ENCODE measurements around the gene MAN1C1. TPM values are rescaled to one million over a fixed set of nuclear protein-coding genes. Genes with fewer than 3 reads are reported as not detected.
"Not testable (repeated sequence)": the region's sequence is repeated elsewhere in the genome, so short reads cannot be mapped to it uniquely, and the experiment has no call there.

The MAN1C1 gene
- total RNA-seq, 1 experiment from 2014 or later = 16.8 TPM

DNA sequence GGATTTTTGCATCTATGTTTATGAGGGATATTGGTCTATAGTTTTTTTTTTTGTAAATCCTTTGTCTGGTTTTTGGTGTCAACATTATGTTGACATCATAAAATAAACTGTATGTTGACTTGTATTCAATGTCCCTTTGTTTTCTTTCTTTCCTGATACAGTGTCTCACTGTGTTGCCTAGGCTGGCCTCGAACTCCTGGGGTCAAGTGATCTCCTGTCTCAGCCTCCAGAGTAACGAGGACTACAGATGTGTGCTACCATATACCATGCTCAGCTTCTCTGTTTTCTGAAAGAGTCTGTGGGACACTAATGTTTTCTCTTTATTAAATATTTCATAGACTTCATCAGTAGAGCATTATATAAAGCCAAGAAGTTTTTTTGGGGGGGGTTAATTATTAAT is 18.3 kb downstream of the MAN1C1 start:
- Mint-ChIP-seq H3K36me3 (peaks cover 22% of the 10 kb centered on the region), H3K9me3 (peaks cover 42% of the 10 kb centered on the region), H3K4me3 (no peak overlapping the region), H3K27me3 (ENCODE audit: low read depth) (no peaks in the 10 kb centered on the region; the same call in 1 of the 2 replicates), H3K4me1 (no peaks in the 10 kb centered on the region), H3K27ac (no peak overlapping the region)
- no peak for DNase-seq (ENCODE audit: low spot score)
- POLR2A ChIA-PET = no interaction called here
- CTCF ChIA-PET = interaction anchor here (1.5 kb wide), 1 partner anchor 62 kb away, joined by 3 read pairs; no protein-coding TSS in a partner anchor
- TF ChIP-seq, protein P1, sequence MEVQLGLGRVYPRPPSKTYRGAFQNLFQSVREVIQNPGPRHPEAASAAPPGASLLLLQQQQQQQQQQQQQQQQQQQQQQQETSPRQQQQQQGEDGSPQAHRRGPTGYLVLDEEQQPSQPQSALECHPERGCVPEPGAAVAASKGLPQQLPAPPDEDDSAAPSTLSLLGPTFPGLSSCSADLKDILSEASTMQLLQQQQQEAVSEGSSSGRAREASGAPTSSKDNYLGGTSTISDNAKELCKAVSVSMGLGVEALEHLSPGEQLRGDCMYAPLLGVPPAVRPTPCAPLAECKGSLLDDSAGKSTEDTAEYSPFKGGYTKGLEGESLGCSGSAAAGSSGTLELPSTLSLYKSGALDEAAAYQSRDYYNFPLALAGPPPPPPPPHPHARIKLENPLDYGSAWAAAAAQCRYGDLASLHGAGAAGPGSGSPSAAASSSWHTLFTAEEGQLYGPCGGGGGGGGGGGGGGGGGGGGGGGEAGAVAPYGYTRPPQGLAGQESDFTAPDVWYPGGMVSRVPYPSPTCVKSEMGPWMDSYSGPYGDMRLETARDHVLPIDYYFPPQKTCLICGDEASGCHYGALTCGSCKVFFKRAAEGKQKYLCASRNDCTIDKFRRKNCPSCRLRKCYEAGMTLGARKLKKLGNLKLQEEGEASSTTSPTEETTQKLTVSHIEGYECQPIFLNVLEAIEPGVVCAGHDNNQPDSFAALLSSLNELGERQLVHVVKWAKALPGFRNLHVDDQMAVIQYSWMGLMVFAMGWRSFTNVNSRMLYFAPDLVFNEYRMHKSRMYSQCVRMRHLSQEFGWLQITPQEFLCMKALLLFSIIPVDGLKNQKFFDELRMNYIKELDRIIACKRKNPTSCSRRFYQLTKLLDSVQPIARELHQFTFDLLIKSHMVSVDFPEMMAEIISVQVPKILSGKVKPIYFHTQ (CRISPR knock-in tag; IDR thresholded peaks at IDR 0.05) = no peak
- TF ChIP-seq, protein P2, sequence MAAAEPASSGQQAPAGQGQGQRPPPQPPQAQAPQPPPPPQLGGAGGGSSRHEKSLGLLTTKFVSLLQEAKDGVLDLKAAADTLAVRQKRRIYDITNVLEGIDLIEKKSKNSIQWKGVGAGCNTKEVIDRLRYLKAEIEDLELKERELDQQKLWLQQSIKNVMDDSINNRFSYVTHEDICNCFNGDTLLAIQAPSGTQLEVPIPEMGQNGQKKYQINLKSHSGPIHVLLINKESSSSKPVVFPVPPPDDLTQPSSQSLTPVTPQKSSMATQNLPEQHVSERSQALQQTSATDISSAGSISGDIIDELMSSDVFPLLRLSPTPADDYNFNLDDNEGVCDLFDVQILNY (CRISPR knock-in tag; IDR thresholded peaks at IDR 0.05) = no peak
- no peak for TF ChIP-seq EMX1 (CRISPR knock-in tag; IDR thresholded peaks at IDR 0.05)
- TF ChIP-seq, protein P3, sequence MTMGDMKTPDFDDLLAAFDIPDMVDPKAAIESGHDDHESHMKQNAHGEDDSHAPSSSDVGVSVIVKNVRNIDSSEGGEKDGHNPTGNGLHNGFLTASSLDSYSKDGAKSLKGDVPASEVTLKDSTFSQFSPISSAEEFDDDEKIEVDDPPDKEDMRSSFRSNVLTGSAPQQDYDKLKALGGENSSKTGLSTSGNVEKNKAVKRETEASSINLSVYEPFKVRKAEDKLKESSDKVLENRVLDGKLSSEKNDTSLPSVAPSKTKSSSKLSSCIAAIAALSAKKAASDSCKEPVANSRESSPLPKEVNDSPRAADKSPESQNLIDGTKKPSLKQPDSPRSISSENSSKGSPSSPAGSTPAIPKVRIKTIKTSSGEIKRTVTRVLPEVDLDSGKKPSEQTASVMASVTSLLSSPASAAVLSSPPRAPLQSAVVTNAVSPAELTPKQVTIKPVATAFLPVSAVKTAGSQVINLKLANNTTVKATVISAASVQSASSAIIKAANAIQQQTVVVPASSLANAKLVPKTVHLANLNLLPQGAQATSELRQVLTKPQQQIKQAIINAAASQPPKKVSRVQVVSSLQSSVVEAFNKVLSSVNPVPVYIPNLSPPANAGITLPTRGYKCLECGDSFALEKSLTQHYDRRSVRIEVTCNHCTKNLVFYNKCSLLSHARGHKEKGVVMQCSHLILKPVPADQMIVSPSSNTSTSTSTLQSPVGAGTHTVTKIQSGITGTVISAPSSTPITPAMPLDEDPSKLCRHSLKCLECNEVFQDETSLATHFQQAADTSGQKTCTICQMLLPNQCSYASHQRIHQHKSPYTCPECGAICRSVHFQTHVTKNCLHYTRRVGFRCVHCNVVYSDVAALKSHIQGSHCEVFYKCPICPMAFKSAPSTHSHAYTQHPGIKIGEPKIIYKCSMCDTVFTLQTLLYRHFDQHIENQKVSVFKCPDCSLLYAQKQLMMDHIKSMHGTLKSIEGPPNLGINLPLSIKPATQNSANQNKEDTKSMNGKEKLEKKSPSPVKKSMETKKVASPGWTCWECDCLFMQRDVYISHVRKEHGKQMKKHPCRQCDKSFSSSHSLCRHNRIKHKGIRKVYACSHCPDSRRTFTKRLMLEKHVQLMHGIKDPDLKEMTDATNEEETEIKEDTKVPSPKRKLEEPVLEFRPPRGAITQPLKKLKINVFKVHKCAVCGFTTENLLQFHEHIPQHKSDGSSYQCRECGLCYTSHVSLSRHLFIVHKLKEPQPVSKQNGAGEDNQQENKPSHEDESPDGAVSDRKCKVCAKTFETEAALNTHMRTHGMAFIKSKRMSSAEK (CRISPR knock-in tag; IDR thresholded peaks at IDR 0.05; ENCODE audit: borderline replicate concordance) = no peak
- TF ChIP-seq, protein P4, sequence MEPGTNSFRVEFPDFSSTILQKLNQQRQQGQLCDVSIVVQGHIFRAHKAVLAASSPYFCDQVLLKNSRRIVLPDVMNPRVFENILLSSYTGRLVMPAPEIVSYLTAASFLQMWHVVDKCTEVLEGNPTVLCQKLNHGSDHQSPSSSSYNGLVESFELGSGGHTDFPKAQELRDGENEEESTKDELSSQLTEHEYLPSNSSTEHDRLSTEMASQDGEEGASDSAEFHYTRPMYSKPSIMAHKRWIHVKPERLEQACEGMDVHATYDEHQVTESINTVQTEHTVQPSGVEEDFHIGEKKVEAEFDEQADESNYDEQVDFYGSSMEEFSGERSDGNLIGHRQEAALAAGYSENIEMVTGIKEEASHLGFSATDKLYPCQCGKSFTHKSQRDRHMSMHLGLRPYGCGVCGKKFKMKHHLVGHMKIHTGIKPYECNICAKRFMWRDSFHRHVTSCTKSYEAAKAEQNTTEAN (CRISPR knock-in tag; IDR thresholded peaks at IDR 0.05) = no peak
- TF ChIP-seq, protein P5, sequence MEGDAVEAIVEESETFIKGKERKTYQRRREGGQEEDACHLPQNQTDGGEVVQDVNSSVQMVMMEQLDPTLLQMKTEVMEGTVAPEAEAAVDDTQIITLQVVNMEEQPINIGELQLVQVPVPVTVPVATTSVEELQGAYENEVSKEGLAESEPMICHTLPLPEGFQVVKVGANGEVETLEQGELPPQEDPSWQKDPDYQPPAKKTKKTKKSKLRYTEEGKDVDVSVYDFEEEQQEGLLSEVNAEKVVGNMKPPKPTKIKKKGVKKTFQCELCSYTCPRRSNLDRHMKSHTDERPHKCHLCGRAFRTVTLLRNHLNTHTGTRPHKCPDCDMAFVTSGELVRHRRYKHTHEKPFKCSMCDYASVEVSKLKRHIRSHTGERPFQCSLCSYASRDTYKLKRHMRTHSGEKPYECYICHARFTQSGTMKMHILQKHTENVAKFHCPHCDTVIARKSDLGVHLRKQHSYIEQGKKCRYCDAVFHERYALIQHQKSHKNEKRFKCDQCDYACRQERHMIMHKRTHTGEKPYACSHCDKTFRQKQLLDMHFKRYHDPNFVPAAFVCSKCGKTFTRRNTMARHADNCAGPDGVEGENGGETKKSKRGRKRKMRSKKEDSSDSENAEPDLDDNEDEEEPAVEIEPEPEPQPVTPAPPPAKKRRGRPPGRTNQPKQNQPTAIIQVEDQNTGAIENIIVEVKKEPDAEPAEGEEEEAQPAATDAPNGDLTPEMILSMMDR (IDR thresholded peaks at IDR 0.05) = no peak
- TF ChIP-seq, protein P6, sequence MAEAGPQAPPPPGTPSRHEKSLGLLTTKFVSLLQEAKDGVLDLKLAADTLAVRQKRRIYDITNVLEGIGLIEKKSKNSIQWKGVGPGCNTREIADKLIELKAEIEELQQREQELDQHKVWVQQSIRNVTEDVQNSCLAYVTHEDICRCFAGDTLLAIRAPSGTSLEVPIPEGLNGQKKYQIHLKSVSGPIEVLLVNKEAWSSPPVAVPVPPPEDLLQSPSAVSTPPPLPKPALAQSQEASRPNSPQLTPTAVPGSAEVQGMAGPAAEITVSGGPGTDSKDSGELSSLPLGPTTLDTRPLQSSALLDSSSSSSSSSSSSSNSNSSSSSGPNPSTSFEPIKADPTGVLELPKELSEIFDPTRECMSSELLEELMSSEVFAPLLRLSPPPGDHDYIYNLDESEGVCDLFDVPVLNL (CRISPR knock-in tag; IDR thresholded peaks at IDR 0.05; ENCODE audit: borderline replicate concordance, low read depth) = no peak
- TF ChIP-seq HMGA2 (CRISPR knock-in tag; IDR thresholded peaks at IDR 0.05) = no peak
- TF ChIP-seq, protein P7, sequence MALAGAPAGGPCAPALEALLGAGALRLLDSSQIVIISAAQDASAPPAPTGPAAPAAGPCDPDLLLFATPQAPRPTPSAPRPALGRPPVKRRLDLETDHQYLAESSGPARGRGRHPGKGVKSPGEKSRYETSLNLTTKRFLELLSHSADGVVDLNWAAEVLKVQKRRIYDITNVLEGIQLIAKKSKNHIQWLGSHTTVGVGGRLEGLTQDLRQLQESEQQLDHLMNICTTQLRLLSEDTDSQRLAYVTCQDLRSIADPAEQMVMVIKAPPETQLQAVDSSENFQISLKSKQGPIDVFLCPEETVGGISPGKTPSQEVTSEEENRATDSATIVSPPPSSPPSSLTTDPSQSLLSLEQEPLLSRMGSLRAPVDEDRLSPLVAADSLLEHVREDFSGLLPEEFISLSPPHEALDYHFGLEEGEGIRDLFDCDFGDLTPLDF (CRISPR knock-in tag; IDR thresholded peaks at IDR 0.05) = no peak
- no peak for ATAC-seq

DNA sequence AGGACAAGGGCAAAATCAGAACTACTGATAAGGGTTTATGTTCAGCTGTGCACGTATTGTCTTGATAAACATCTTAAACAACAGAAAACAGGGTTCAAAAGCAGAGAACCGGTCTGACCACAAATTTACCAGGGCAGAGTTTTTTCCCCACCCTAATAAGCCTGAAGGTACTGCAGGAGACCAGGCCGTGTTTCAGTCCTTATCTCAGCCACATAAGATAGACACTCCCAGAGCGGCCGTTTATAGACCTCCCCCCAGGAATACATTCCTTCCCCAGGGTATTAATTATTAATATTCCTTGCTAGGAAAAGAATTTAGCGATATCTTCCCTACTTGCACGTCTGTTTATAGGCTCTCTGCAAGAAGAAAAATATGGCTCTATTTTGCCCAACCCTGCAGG is 19.6 kb downstream of the MAN1C1 start:
- POLR2A ChIA-PET; DNase-seq (ENCODE audit: low spot score); H3K27me3 Mint-ChIP-seq (ENCODE audit: low read depth): not testable (repeated sequence)

More for the DNA sequence above, 19.6 kb downstream of the MAN1C1 start:
- Mint-ChIP-seq H3K36me3 (peaks cover 22% of the 10 kb centered on the region), H3K9me3 (peaks cover 42% of the 10 kb centered on the region)
- CTCF ChIA-PET, H3K4me3 Mint-ChIP-seq, H3K4me1 Mint-ChIP-seq, H3K27ac Mint-ChIP-seq, ATAC-seq: not testable (repeated sequence)

Data from WTC11 (cell line).